ENCODE data around the gene PRKAG2. TPM values are rescaled to one million over a fixed set of nuclear protein-coding genes. Genes with fewer than 3 reads are reported as not detected.

PRKAG2 gene
- total RNA-seq, 8 experiments from 2014 or later: 6.3 to 13.4 (median 8.5) TPM

- H3K4me1 ChIP-seq (replicated peaks in 1 of 2): peaks cover 0 to 6% of the 10 kb centered on the region in 2 donors
- in situ Hi-C loops (cut with MboI; ENCODE audit: low pct_unique_long_range_greater_than_20kb in 2 of 9, low sequenced_read_pairs in 9 of 9, unreplicated experiment in 9 of 9): no loop called here
- H3K4me3 ChIP-seq: no peak overlapping the region
- peak in 3 of 8 experiments; percentile 18 to 74 (median 63) for ATAC-seq (replicated peaks in 6 of 8)
- no peak overlapping the region for H3K27ac ChIP-seq
- 56 to 90% (median 85%) methylated on average over 1 to 11 of the region's 14 CpGs; no CpG with 5 or more reads in 3 of the 10 experiments for WGBS, 10 experiments
Observed at GRCh38 chr7:151824373-151824933, 52.5 kb downstream of the PRKAG2 start.

- peaks cover 0 to 6% of the 10 kb centered on the region in 2 donors for H3K4me1 ChIP-seq (replicated peaks in 1 of 2)
- H3K27ac ChIP-seq: no peak overlapping the region
- in situ Hi-C loops (cut with MboI; ENCODE audit: low pct_unique_long_range_greater_than_20kb in 2 of 9, low sequenced_read_pairs in 9 of 9, unreplicated experiment in 9 of 9): no loop called here
- H3K4me3 ChIP-seq: no peak overlapping the region
- WGBS, 10 experiments: 0 to 80% (median 61%) methylated on average over 1 to 6 of the region's 8 CpGs
- peak in 3 of 8 experiments; percentile 78 to 89 (median 89) for ATAC-seq (replicated peaks in 6 of 8)
Observed at GRCh38 chr7:151823566-151824372, 53.1 kb downstream of the PRKAG2 start.

- ATAC-seq (replicated peaks in 6 of 8): peak in 5 of 8 experiments; percentile 33 to 41 (median 37)
- in situ Hi-C loops (cut with MboI; ENCODE audit: low pct_unique_long_range_greater_than_20kb in 2 of 9, low sequenced_read_pairs in 9 of 9, unreplicated experiment in 9 of 9): no loop called here
- 10 to 100% (median 69%) methylated on average over 1 to 9 of the region's 17 CpGs; no CpG with 5 or more reads in 4 of the 10 experiments for WGBS, 10 experiments
- peaks cover 0 to 6% of the 10 kb centered on the region in 2 donors for H3K4me1 ChIP-seq (replicated peaks in 1 of 2)
- no peak overlapping the region for H3K27ac ChIP-seq
- H3K4me3 ChIP-seq: no peak overlapping the region
Observed at GRCh38 chr7:151822541-151823181, 54.3 kb downstream of the PRKAG2 start.

GRCh38 chr7:151821806-151822540, 54.9 kb downstream of the PRKAG2 start:
- H3K4me3 ChIP-seq: no peak overlapping the region
- in situ Hi-C loops (cut with MboI; ENCODE audit: low pct_unique_long_range_greater_than_20kb in 2 of 9, low sequenced_read_pairs in 9 of 9, unreplicated experiment in 9 of 9): no loop called here

GRCh38 chr7:151821226-151821625, 55.7 kb downstream of the PRKAG2 start:
- peaks cover 0 to 6% of the 10 kb centered on the region in 2 donors for H3K4me1 ChIP-seq (replicated peaks in 1 of 2)
- H3K4me3 ChIP-seq: no peak overlapping the region
- in situ Hi-C loops (cut with MboI; ENCODE audit: low pct_unique_long_range_greater_than_20kb in 2 of 9, low sequenced_read_pairs in 9 of 9, unreplicated experiment in 9 of 9): no loop called here
- ATAC-seq (replicated peaks in 6 of 8): no peak
- whole genome bisulfite sequencing, 10 experiments: 8 to 100% (median 74%) methylated on average over 1 to 3 of the region's 4 CpGs; no CpG with 5 or more reads in 3 of the 10 experiments
- no peak overlapping the region for H3K27ac ChIP-seq

More at GRCh38 chr7:151821806-151822540, 54.9 kb downstream of the PRKAG2 start:
- ATAC-seq (replicated peaks in 6 of 8): peak in 2 of 8 experiments; percentile 21 to 24
- H3K27ac ChIP-seq: no peak overlapping the region
- peaks cover 0 to 6% of the 10 kb centered on the region in 2 donors for H3K4me1 ChIP-seq (replicated peaks in 1 of 2)
- WGBS, 10 experiments: 0 to 92% (median 70%) methylated on average over 1 to 10 of the region's 20 CpGs; no CpG with 5 or more reads in 4 of the 10 experiments

- Histone ChIP-seq H3K4me1 (replicated peaks in 1 of 2) (peaks cover 0 to 6% of the 10 kb centered on the region in 2 donors), H3K27ac (no peak overlapping the region), H3K4me3 (no peak overlapping the region)
- ATAC-seq (replicated peaks in 6 of 8): no peak
- in situ Hi-C loops (cut with MboI; ENCODE audit: low pct_unique_long_range_greater_than_20kb in 2 of 9, low sequenced_read_pairs in 9 of 9, unreplicated experiment in 9 of 9): no loop called here
- 60 to 100% (median 74%) methylated on average over 1 to 3 of the region's 19 CpGs; no CpG with 5 or more reads in 4 of the 10 experiments for WGBS, 10 experiments
Observed at GRCh38 chr7:151820491-151821105, 56.3 kb downstream of the PRKAG2 start.

GRCh38 chr7:151819866-151820265, 57.0 kb downstream of the PRKAG2 start:
- peaks cover 5 to 10% of the 10 kb centered on the region in 2 donors for H3K4me1 ChIP-seq (replicated peaks in 1 of 2)
- no peak overlapping the region for H3K4me3 ChIP-seq
- in situ Hi-C loops (cut with MboI; ENCODE audit: low pct_unique_long_range_greater_than_20kb in 2 of 9, low sequenced_read_pairs in 9 of 9, unreplicated experiment in 9 of 9): no loop called here
- 38 to 93% (median 82%) methylated on average over 1 to 6 of the region's 8 CpGs; no CpG with 5 or more reads in 3 of the 10 experiments for WGBS, 10 experiments
- ATAC-seq (replicated peaks in 6 of 8): no peak
- no peak overlapping the region for H3K27ac ChIP-seq

- Histone ChIP-seq H3K27ac (no peak overlapping the region), H3K4me1 (replicated peaks in 1 of 2) (peaks cover 14 to 16% of the 10 kb centered on the region in 2 donors), H3K4me3 (no peak overlapping the region)
- in situ Hi-C loops (cut with MboI; ENCODE audit: low pct_unique_long_range_greater_than_20kb in 2 of 9, low sequenced_read_pairs in 9 of 9, unreplicated experiment in 9 of 9): no loop called here
- no peak for ATAC-seq (replicated peaks in 6 of 8)
- WGBS, 10 experiments: 55 to 90% (median 67%) methylated on average over 1 to 9 of the region's 18 CpGs; no CpG with 5 or more reads in 3 of the 10 experiments
Observed at GRCh38 chr7:151818674-151819519, 58.0 kb downstream of the PRKAG2 start.

- in situ Hi-C loops (cut with MboI; ENCODE audit: low pct_unique_long_range_greater_than_20kb in 2 of 9, low sequenced_read_pairs in 9 of 9, unreplicated experiment in 9 of 9): no loop called here
- Histone ChIP-seq H3K4me1 (replicated peaks in 1 of 2) (peaks cover 19 to 22% of the 10 kb centered on the region in 2 donors), H3K27ac (no peak overlapping the region), H3K4me3 (no peak overlapping the region)
- WGBS, 10 experiments: 70 to 100% (median 91%) methylated on average over 2 to 7 of the region's 8 CpGs; no CpG with 5 or more reads in 4 of the 10 experiments
- ATAC-seq (replicated peaks in 6 of 8): no peak
Observed at GRCh38 chr7:151817981-151818673, 58.8 kb downstream of the PRKAG2 start.

- Histone ChIP-seq H3K27ac (no peak overlapping the region), H3K4me3 (no peak overlapping the region), H3K4me1 (replicated peaks in 1 of 2) (peaks cover 20 to 24% of the 10 kb centered on the region in 2 donors)
- in situ Hi-C loops (cut with MboI; ENCODE audit: low pct_unique_long_range_greater_than_20kb in 2 of 9, low sequenced_read_pairs in 9 of 9, unreplicated experiment in 9 of 9): no loop called here
- no peak for ATAC-seq (replicated peaks in 6 of 8)
- 42 to 94% (median 80%) methylated on average over 1 to 3 of the region's 4 CpGs; no CpG with 5 or more reads in 5 of the 10 experiments for WGBS, 10 experiments
Observed at GRCh38 chr7:151817315-151817690, 59.6 kb downstream of the PRKAG2 start.
